GM12878 (cell line): ENCODE results near the gene PGC.

ENCODE experiments used
- DPF2 ChIP-seq: fragments of 450-650 bp; IDR thresholded peaks from 2 replicates; pipeline ENCODE4 v1.6.1; 2017; ENCODE audit warnings: mild to moderate bottlenecking
- MTA3 ChIP-seq: IDR thresholded peaks from 2 replicates; pipeline ENCODE4 v1.6.1; 2012; ENCODE audit warnings: low read length, inconsistent platforms, borderline replicate concordance
- MYB ChIP-seq: fragments of 150-350 bp; IDR thresholded peaks from 2 replicates; pipeline ENCODE4 v1.6.1; 2014; ENCODE audit warnings: mild to moderate bottlenecking, low read depth, low read length, borderline replicate concordance
- POLR2A ChIP-seq: IDR thresholded peaks from 2 replicates; pipeline ENCODE4 v1.6.1; 2011; ENCODE audit warnings: low read depth, mild to moderate bottlenecking, low read length
- POLR2AphosphoS2 ChIP-seq: IDR thresholded peaks from 2 replicates; pipeline ENCODE4 v1.6.1; 2011; ENCODE audit warnings: low read depth, mild to moderate bottlenecking, low read length, improper control_type of control experiment, moderate library complexity
- SUPT20H ChIP-seq: IDR thresholded peaks from 2 replicates; pipeline ENCODE4 v1.6.1; 2011; ENCODE audit warnings: low read depth, mild to moderate bottlenecking, low read length, moderate library complexity, borderline replicate concordance; ENCODE audit not compliant: control insufficient read depth
- ZNF24 ChIP-seq: fragments of 450-650 bp; IDR thresholded peaks from 2 replicates; pipeline ENCODE4 v1.6.1; 2017; ENCODE audit warnings: antibody characterized with exemption, mild to moderate bottlenecking

- TF ChIP-seq POLR2A, result no peak
- no peak for TF ChIP-seq MTA3
- no peak for TF ChIP-seq MYB
- TF ChIP-seq SUPT20H, result no peak
- TF ChIP-seq POLR2AphosphoS2, result no peak
- TF ChIP-seq DPF2, result no peak
- no peak for TF ChIP-seq ZNF24
Measured at GRCh38 chr6:41700463-41701347, 46.5 kb downstream of the PGC start.
